Testis (tissue), 2 donors: ENCODE data around the gene YBEY.

Experiments used
- POLR2A ChIP-seq: fragments of 450-650 bp; IDR thresholded peaks from one replicate; pipeline ENCODE4 v1.6.1; 2017; ENCODE audit warnings: antibody characterized with exemption, mild to moderate bottlenecking, moderate library complexity
- TF ChIP-seq, protein P1 (sequence below), 3 experiments: fragments of 450-650 bp in 2 of 3; fragments of 200-600 bp in 1 of 3; sonication (generic) in 1 of 3; IDR thresholded peaks; one replicate each; pipeline ENCODE4 v1.5.1; 2016 to 2019; ENCODE audit warnings: antibody characterized with exemption in 3 of 3, mild to moderate bottlenecking in 2 of 3, moderate library complexity in 1 of 3

DNA sequence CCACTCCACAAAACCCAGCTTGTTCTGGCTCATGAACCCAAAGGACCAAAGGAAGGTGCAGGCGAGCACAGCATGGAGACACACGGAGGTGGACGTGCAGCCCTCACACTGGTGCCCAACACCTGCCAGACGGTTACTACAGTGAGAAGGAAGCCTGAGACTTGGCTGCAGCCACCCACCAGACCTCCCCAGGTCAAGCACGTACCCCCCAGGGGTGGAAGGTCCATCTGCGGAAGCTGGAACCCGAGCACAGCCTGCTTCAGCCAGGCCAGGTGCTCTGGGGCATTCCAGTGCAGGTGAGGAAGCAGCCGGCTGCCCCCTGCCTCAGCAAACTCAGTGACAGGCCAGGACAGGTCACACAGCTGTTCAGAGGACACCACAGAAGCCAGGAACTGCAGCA, 41.5 kb upstream of the YBEY start:
- TF ChIP-seq, protein P1, sequence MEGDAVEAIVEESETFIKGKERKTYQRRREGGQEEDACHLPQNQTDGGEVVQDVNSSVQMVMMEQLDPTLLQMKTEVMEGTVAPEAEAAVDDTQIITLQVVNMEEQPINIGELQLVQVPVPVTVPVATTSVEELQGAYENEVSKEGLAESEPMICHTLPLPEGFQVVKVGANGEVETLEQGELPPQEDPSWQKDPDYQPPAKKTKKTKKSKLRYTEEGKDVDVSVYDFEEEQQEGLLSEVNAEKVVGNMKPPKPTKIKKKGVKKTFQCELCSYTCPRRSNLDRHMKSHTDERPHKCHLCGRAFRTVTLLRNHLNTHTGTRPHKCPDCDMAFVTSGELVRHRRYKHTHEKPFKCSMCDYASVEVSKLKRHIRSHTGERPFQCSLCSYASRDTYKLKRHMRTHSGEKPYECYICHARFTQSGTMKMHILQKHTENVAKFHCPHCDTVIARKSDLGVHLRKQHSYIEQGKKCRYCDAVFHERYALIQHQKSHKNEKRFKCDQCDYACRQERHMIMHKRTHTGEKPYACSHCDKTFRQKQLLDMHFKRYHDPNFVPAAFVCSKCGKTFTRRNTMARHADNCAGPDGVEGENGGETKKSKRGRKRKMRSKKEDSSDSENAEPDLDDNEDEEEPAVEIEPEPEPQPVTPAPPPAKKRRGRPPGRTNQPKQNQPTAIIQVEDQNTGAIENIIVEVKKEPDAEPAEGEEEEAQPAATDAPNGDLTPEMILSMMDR (IDR thresholded peaks at IDR 0.05), result no peak
- TF ChIP-seq POLR2A, result no peak
